Smooth muscle cell (in vitro differentiated cells): ENCODE data around the gene DLG1. TPM values are rescaled to one million over a fixed set of nuclear protein-coding genes. Genes with fewer than 3 reads are reported as not detected.

Experiments
- DNase-seq: peaks from one replicate; lab custom pipeline; 2025; ENCODE audit not compliant: unreplicated experiment; lab: John Stamatoyannopoulos, UW
- H2AFZ ChIP-seq: fragments of 200-600 bp; sonication (generic); 2 replicates; pipeline ENCODE4 v1.6.0; 2016; ENCODE audit warnings: antibody characterized with exemption, low read depth, mild to moderate bottlenecking
- H3F3A ChIP-seq: fragments of 200-600 bp; sonication (generic); 2 replicates; pipeline ENCODE4 v1.6.0; 2017; ENCODE audit warnings: antibody characterized with exemption, low read depth
- H3K27ac ChIP-seq: fragments of 200-600 bp; sonication (generic); 2 replicates; pipeline ENCODE4 v1.5.1; 2016; ENCODE audit warnings: low read depth, mild to moderate bottlenecking
- H3K27me3 ChIP-seq: fragments of 200-600 bp; sonication (generic); 2 replicates; pipeline ENCODE4 v1.6.1; 2016; ENCODE audit warnings: low read depth, mild to moderate bottlenecking
- H3K36me3 ChIP-seq: fragments of 200-600 bp; sonication (generic); 2 replicates; pipeline ENCODE4 v1.5.1; 2016; ENCODE audit warnings: low read depth
- H3K4me1 ChIP-seq: fragments of 200-600 bp; sonication (generic); 2 replicates; pipeline ENCODE4 v1.5.1; 2016; ENCODE audit warnings: low read depth
- H3K4me2 ChIP-seq: fragments of 200-600 bp; sonication (generic); 2 replicates; pipeline ENCODE4 v1.6.0; 2016; ENCODE audit warnings: mild to moderate bottlenecking
- H3K4me3 ChIP-seq: fragments of 200-600 bp; sonication (generic); 2 replicates; pipeline ENCODE4 v1.5.1; 2016; ENCODE audit warnings: mild to moderate bottlenecking
- H3K79me2 ChIP-seq: fragments of 200-600 bp; sonication (generic); 2 replicates; pipeline ENCODE4 v1.6.0; 2016; ENCODE audit warnings: low read depth, mild to moderate bottlenecking
- H3K9ac ChIP-seq: fragments of 200-600 bp; sonication (generic); 2 replicates; pipeline ENCODE4 v1.6.0; 2016; ENCODE audit warnings: low read depth
- H3K9me3 ChIP-seq: fragments of 200-600 bp; sonication (generic); replicated peaks from 2 replicates; pipeline ENCODE4 v1.5.1; 2016; ENCODE audit warnings: low read depth
- H4K20me1 ChIP-seq: fragments of 200-600 bp; sonication (generic); 2 replicates; pipeline ENCODE4 v1.6.0; 2016; ENCODE audit warnings: low read depth
- WGBS: methylation state at CpG from one replicate; pipeline ENCODE4 v1.1.7; 2016; ENCODE audit warnings: low lambda C conversion rate; 5-methylcytosine and 5-hydroxymethylcytosine counted together
- polyA plus RNA-seq: library from polyadenylated mRNA; unstranded; fragments of >200 nt; fragmentation: Nextera tagmentation; extraction: Ambion mirVana; gene quantifications from 2 replicates; pipeline ENCODE4 v1.2.1, GENCODE V29; 2016
- total RNA-seq: library from RNA; depleted of rRNA; stranded (reverse); fragments of >200 nt; gene quantifications from 2 replicates; pipeline ENCODE4 v1.2.3, GENCODE V29; 2014
- TF ChIP-seq, protein P1 (sequence below): fragments of 200-600 bp; sonication (generic); IDR thresholded peaks from 2 replicates; pipeline ENCODE4 v1.5.1; 2017; ENCODE audit warnings: borderline replicate concordance, mild to moderate bottlenecking, antibody characterized with exemption; ENCODE audit not compliant: insufficient read depth, poor library complexity, severe bottlenecking

Gene DLG1
- total and polyA plus RNA-seq, 2 experiments from 2014 or later, result 23.5 to 69.0 TPM

DNA sequence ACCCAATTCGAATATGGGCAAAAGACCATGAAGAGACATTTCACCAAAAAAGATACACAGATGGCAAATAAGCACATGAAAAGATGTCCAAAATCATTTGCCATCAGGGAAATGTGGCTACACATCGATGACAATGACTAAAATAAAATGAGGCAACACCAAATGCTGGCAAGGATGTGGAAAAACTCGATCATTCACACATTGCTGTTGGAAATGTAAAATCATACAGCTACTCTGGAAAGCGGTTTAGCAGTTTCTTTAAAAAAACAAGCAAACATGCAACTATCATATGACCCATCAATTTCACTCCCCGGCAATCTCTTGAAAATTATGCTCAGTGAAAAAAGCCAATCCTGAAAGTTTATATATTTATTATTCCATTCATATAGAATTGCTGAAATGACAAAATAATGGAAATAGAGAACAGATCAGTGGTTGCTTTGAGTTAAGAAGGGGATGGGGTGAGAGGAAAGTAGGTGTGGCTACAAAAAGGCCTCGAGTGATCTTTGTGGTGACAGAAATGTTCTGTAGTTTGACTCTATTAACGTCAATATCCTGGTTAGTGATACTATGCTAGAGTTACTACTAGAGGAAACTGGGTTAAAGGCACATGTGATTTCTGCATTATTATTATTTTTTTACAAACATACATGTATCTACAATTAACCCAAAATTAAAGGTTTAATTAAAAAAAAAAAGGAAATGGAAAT is 45.0 kb downstream of the DLG1 start:
- Histone ChIP-seq H3K9me3 (no peaks in the 10 kb centered on the region), H4K20me1 (peaks cover 80% of the 10 kb centered on the region), H3K79me2 (peaks cover 98% of the 10 kb centered on the region), H2AFZ (no peak overlapping the region), H3K9ac (no peak overlapping the region), H3K4me1 (peaks cover 24% of the 10 kb centered on the region), H3K36me3 (peaks cover 11% of the 10 kb centered on the region), H3K27me3 (no peaks in the 10 kb centered on the region), H3K27ac (no peak overlapping the region), H3F3A (no peaks in the 10 kb centered on the region), H3K4me2 (no peak overlapping the region), H3K4me3 (no peak overlapping the region)
- WGBS, result 80% methylated on average over 7 of the region's 7 CpGs
- no peak for DNase-seq
- TF ChIP-seq, protein P1, sequence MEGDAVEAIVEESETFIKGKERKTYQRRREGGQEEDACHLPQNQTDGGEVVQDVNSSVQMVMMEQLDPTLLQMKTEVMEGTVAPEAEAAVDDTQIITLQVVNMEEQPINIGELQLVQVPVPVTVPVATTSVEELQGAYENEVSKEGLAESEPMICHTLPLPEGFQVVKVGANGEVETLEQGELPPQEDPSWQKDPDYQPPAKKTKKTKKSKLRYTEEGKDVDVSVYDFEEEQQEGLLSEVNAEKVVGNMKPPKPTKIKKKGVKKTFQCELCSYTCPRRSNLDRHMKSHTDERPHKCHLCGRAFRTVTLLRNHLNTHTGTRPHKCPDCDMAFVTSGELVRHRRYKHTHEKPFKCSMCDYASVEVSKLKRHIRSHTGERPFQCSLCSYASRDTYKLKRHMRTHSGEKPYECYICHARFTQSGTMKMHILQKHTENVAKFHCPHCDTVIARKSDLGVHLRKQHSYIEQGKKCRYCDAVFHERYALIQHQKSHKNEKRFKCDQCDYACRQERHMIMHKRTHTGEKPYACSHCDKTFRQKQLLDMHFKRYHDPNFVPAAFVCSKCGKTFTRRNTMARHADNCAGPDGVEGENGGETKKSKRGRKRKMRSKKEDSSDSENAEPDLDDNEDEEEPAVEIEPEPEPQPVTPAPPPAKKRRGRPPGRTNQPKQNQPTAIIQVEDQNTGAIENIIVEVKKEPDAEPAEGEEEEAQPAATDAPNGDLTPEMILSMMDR, result no peak

DNA sequence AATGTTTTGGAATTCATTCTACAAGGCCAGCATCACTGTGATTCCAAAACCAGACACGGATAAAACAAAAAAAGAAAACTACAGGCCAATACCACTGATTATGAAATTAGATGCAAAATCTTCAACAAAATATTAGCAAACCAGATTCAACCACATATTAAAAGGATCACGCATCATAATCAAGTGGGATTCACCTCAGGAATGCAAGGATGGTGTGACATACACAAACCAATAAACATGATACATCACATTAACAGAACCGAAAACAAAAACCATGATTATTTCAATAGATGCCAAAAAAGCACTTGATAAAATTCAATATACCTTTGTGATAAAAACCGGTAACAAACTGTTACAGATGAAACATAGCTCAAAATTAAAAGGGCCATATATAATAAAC is 48.9 kb downstream of the DLG1 start:
- DNase-seq, result no peak
- Histone ChIP-seq H3K9me3 (no peaks in the 10 kb centered on the region), H4K20me1 (peaks cover 56% of the 10 kb centered on the region), H3F3A (no peaks in the 10 kb centered on the region), H3K4me2 (no peak overlapping the region), H2AFZ (no peak overlapping the region), H3K79me2 (peaks cover 90% of the 10 kb centered on the region), H3K4me3 (no peak overlapping the region), H3K27ac (no peak overlapping the region), H3K9ac (no peak overlapping the region), H3K4me1 (no peaks in the 10 kb centered on the region), H3K36me3 (peaks cover 11% of the 10 kb centered on the region), H3K27me3 (no peaks in the 10 kb centered on the region)
- TF ChIP-seq, protein P1, result no peak
- WGBS, result 73% methylated on average over 4 of the region's 4 CpGs

DNA sequence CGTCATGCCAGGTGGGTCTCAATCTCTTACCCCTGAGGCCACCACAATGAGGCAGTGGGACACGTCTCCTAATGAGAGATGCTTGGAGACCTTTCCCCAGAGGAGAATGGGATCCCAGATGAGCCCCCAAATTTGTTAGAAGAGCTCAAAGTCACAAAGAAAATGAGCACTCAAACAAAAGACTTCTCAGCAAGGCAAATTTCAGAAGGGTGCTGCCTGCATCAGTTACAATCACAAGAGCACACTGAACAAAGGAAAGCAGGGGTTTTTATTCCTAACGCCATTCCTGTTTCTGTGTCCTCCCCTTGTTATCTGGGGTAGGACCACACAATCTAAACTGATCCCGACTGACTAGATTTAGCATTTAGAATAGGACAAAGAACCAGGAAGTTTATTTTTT is 50.1 kb downstream of the DLG1 start:
- Histone ChIP-seq H3K27me3 (no peaks in the 10 kb centered on the region), H3K4me2 (no peak overlapping the region), H3K36me3 (peaks cover 11% of the 10 kb centered on the region), H3K4me1 (peaks cover 11% of the 10 kb centered on the region), H2AFZ (no peak overlapping the region), H3F3A (peaks cover 3% of the 10 kb centered on the region), H3K27ac (no peak overlapping the region), H3K79me2 (peaks cover 89% of the 10 kb centered on the region), H3K4me3 (no peak overlapping the region), H3K9me3 (no peaks in the 10 kb centered on the region), H4K20me1 (peaks cover 44% of the 10 kb centered on the region), H3K9ac (no peak overlapping the region)
- TF ChIP-seq, protein P1, result no peak
- DNase-seq, result no peak
- WGBS, result 91% methylated on average over 4 of the region's 4 CpGs

DNA sequence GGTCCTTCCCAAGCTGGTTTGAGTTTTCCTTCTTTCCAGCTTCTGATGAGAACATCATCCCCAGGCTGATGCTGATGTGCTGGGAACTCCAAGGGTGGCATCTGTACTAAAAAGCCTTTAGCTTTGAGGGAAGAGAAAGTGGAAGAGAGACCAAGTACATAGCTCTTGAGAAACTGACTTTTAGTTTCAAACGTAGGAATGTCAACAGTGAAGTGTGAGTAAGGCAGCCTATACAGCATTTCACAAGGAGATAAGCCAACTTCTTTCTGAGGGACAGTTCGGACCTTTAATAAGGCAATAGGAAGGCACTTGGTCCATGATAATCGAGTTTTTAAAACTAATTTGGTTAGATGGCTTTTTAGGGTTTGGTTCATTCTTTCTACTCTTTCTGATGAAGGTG is 53.7 kb downstream of the DLG1 start:
- DNase-seq, result no peak
- no peak overlapping the region for H3K4me2 ChIP-seq
- peaks cover 5% of the 10 kb centered on the region for H3K36me3 ChIP-seq
- H3K9ac ChIP-seq, result no peak overlapping the region
- TF ChIP-seq, protein P1, result no peak
- no peaks in the 10 kb centered on the region for H3K27me3 ChIP-seq
- no peak overlapping the region for H2AFZ ChIP-seq
- peaks cover 81% of the 10 kb centered on the region for H3K79me2 ChIP-seq
- peaks cover 40% of the 10 kb centered on the region for H3K4me1 ChIP-seq
- peaks cover 5% of the 10 kb centered on the region for H3K9me3 ChIP-seq
- H3K4me3 ChIP-seq, result no peak overlapping the region
- peaks cover 10% of the 10 kb centered on the region for H3F3A ChIP-seq
- WGBS, result 85% methylated on average over 3 of the region's 3 CpGs
- H3K27ac ChIP-seq, result no peak overlapping the region
- H4K20me1 ChIP-seq, result peaks cover 23% of the 10 kb centered on the region
